HEK293 (cell line): ENCODE results near the gene FRMD4A.

Source experiments
- CTCF ChIA-PET: fragments of 350-600 bp; formaldehyde crosslinking; extraction: SDS; loops from one replicate; lab custom pipeline; 2021; ENCODE audit warnings: antibody characterized with exemption; lab: Yijun Ruan, JAX
- POLR2A ChIA-PET: fragments of 300-600 bp; formaldehyde crosslinking; extraction: SDS; loops from one replicate; lab custom pipeline; 2020; ENCODE audit warnings: antibody characterized with exemption, inconsistent platforms; lab: Yijun Ruan, JAX
- H3K27ac ChIP-seq: fragments of 200-500 bp; sonication (Bioruptor generic); 2 replicates; pipeline ENCODE4 v1.5.1; 2014; ENCODE audit warnings: low read depth, low read length, control low read depth, inconsistent platforms; ENCODE audit errors: extremely low read depth
- H3K36me3 ChIP-seq, 2 experiments: fragments of 200-500 bp in 1 of 2; sonication (Bioruptor generic) in 1 of 2; 1 replicate in 1 of 2; 2 replicates in 1 of 2; pipeline ENCODE4 v1.5.1; 2014 to 2017; ENCODE audit warnings: inconsistent platforms in 2 of 2, low read length in 2 of 2; ENCODE audit not compliant: control insufficient read depth in 2 of 2, insufficient read depth in 1 of 2
- H3K4me1 ChIP-seq: fragments of 200-500 bp; sonication (Bioruptor generic); 2 replicates; pipeline ENCODE4 v1.5.1; 2014; ENCODE audit warnings: mild to moderate bottlenecking, low read length, inconsistent platforms; ENCODE audit not compliant: control insufficient read depth, insufficient read depth
- H3K4me3 ChIP-seq: 2 replicates; pipeline ENCODE4 v1.5.1; 2011; ENCODE audit warnings: low read depth, mild to moderate bottlenecking, control low read depth, low read length, moderate library complexity
- H3K9me3 ChIP-seq: fragments of 200-500 bp; sonication (Bioruptor generic); 2 replicates; pipeline ENCODE4 v1.5.1; 2014; ENCODE audit warnings: low read depth, low read length, inconsistent platforms; ENCODE audit not compliant: control insufficient read depth, insufficient read depth
- GLIS2 ChIP-seq: fragments of 450-650 bp; formaldehyde crosslinking; IDR thresholded peaks from 2 replicates; pipeline ENCODE4 v1.5.1; 2016; ENCODE audit warnings: missing biosample characterization, missing genetic modification characterization
- MEIS1 ChIP-seq: sonication (generic); formaldehyde crosslinking; IDR thresholded peaks from 2 replicates; pipeline ENCODE4 v1.8.1; 2022; ENCODE audit warnings: missing genetic modification reagents, mild to moderate bottlenecking, borderline replicate concordance
- MZF1 ChIP-seq: fragments of 450-650 bp; formaldehyde crosslinking; IDR thresholded peaks from 2 replicates; pipeline ENCODE4 v1.5.1; 2017; ENCODE audit warnings: missing biosample characterization, missing genetic modification characterization, borderline replicate concordance
- SCRT1 ChIP-seq: fragments of 450-650 bp; formaldehyde crosslinking; IDR thresholded peaks from 2 replicates; pipeline ENCODE4 v1.5.1; 2016; ENCODE audit warnings: missing biosample characterization, missing genetic modification characterization, borderline replicate concordance
- WT1 ChIP-seq: fragments of 450-650 bp; formaldehyde crosslinking; IDR thresholded peaks from 2 replicates; pipeline ENCODE4 v1.5.1; 2016; ENCODE audit warnings: missing biosample characterization, missing genetic modification characterization
- ZBTB8A ChIP-seq: fragments of 450-650 bp; formaldehyde crosslinking; IDR thresholded peaks from 2 replicates; pipeline ENCODE4 v1.5.1; 2016; ENCODE audit warnings: missing biosample characterization, missing genetic modification characterization
- ZFP69B ChIP-seq: fragments of 450-650 bp; formaldehyde crosslinking; IDR thresholded peaks from 2 replicates; pipeline ENCODE4 v1.5.1; 2016; ENCODE audit warnings: missing biosample characterization, missing genetic modification characterization
- ZNF10 ChIP-seq: fragments of 450-650 bp; formaldehyde crosslinking; IDR thresholded peaks from 2 replicates; pipeline ENCODE4 v1.5.1; 2017; ENCODE audit warnings: missing biosample characterization, missing genetic modification characterization
- ZNF155 ChIP-seq: fragments of 450-650 bp; formaldehyde crosslinking; IDR thresholded peaks from 2 replicates; pipeline ENCODE4 v1.5.1; 2016; ENCODE audit warnings: missing biosample characterization, missing genetic modification characterization
- ZNF2 ChIP-seq: fragments of 450-650 bp; formaldehyde crosslinking; IDR thresholded peaks from 2 replicates; pipeline ENCODE4 v1.5.1; 2016; ENCODE audit warnings: missing biosample characterization, missing genetic modification characterization
- ZNF223 ChIP-seq: fragments of 450-650 bp; formaldehyde crosslinking; IDR thresholded peaks from 2 replicates; pipeline ENCODE4 v1.5.1; 2016; ENCODE audit warnings: missing biosample characterization, missing genetic modification characterization
- ZNF280D ChIP-seq: fragments of 450-650 bp; formaldehyde crosslinking; IDR thresholded peaks from 2 replicates; pipeline ENCODE4 v1.5.1; 2016; ENCODE audit warnings: missing biosample characterization, missing genetic modification characterization
- ZNF394 ChIP-seq: fragments of 450-650 bp; formaldehyde crosslinking; IDR thresholded peaks from 2 replicates; pipeline ENCODE4 v1.5.1; 2016; ENCODE audit warnings: missing biosample characterization, missing genetic modification characterization, mild to moderate bottlenecking, moderate library complexity, borderline replicate concordance
- ZNF488 ChIP-seq: fragments of 450-650 bp; formaldehyde crosslinking; IDR thresholded peaks from 2 replicates; pipeline ENCODE4 v1.5.1; 2016; ENCODE audit warnings: missing biosample characterization, missing genetic modification characterization
- ZNF510 ChIP-seq: fragments of 450-650 bp; formaldehyde crosslinking; IDR thresholded peaks from 2 replicates; pipeline ENCODE4 v1.5.1; 2018; ENCODE audit warnings: mild to moderate bottlenecking, missing genetic modification characterization, missing biosample characterization; ENCODE audit not compliant: insufficient replicate concordance
- ZNF623 ChIP-seq: fragments of 450-650 bp; formaldehyde crosslinking; IDR thresholded peaks from 2 replicates; pipeline ENCODE4 v1.5.1; 2016; ENCODE audit warnings: missing biosample characterization, missing genetic modification characterization
- ZNF626 ChIP-seq: fragments of 450-650 bp; sonication (Bioruptor Pico); formaldehyde crosslinking; IDR thresholded peaks from 2 replicates; pipeline ENCODE4 v1.5.1; 2018; ENCODE audit warnings: missing biosample characterization, missing genetic modification characterization, inconsistent platforms
- ZNF629 ChIP-seq: fragments of 450-650 bp; formaldehyde crosslinking; IDR thresholded peaks from 2 replicates; pipeline ENCODE4 v1.5.1; 2017; ENCODE audit warnings: missing biosample characterization, missing genetic modification characterization
- ZNF677 ChIP-seq: fragments of 450-650 bp; IDR thresholded peaks from 2 replicates; pipeline ENCODE4 v1.5.0; 2018; ENCODE audit warnings: missing biosample characterization, mild to moderate bottlenecking, missing genetic modification characterization, moderate library complexity
- ZNF707 ChIP-seq: fragments of 450-650 bp; formaldehyde crosslinking; IDR thresholded peaks from 2 replicates; pipeline ENCODE4 v1.5.1; 2016; ENCODE audit warnings: missing biosample characterization, missing genetic modification characterization
- ZSCAN30 ChIP-seq: fragments of 450-650 bp; IDR thresholded peaks from 2 replicates; pipeline ENCODE4 v1.5.1; 2018; ENCODE audit warnings: missing biosample characterization, mild to moderate bottlenecking, missing genetic modification characterization, moderate library complexity
- ZSCAN5A ChIP-seq: fragments of 450-650 bp; formaldehyde crosslinking; IDR thresholded peaks from 2 replicates; pipeline ENCODE4 v1.5.1; 2016; ENCODE audit warnings: missing biosample characterization, missing genetic modification characterization
- TF ChIP-seq, protein P1 (sequence below): fragments of 450-650 bp; formaldehyde crosslinking; IDR thresholded peaks from 2 replicates; pipeline ENCODE4 v1.5.1; 2017; ENCODE audit warnings: missing biosample characterization, missing genetic modification characterization

FRMD4A gene

DNA sequence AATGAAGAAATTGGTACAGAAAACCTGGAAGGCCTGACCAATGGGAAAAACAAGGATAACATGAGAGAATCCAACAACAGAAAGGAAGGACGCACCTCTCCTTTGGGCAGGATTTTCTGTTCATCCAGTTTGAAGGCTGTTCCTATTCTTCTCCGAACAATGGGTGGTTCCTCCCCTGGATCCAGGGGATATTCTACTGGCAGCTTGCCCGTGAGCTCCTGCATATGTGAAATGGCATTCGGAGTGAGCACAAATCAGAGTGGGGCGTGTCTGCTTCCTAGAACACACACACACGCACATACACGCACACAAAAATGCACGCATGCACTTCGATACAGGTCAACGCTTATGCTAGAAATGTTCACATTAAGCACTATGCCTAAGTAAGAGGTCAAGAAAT lies 660.4 kb downstream of the FRMD4A start:
- peaks cover 0 to 48% of the 10 kb centered on the region in 2 experiments; a peak in 2 of 3 replicates for H3K36me3 ChIP-seq
- ChIA-PET CTCF (interaction anchor here (1.6 kb wide), 1 partner anchor 11 kb away, joined by 6 read pairs; no protein-coding TSS in a partner anchor), POLR2A (no interaction called here)
- no peaks in the 10 kb centered on the region for H3K9me3 ChIP-seq
- no peak for TF ChIP-seq ZNF10 (tag by site-specific recombination)
- no peak for TF ChIP-seq ZNF2 (tag by site-specific recombination)
- TF ChIP-seq, protein P1, sequence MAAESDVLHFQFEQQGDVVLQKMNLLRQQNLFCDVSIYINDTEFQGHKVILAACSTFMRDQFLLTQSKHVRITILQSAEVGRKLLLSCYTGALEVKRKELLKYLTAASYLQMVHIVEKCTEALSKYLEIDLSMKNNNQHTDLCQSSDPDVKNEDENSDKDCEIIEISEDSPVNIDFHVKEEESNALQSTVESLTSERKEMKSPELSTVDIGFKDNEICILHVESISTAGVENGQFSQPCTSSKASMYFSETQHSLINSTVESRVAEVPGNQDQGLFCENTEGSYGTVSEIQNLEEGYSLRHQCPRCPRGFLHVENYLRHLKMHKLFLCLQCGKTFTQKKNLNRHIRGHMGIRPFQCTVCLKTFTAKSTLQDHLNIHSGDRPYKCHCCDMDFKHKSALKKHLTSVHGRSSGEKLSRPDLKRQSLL (tag by site-specific recombination) = no peak
- no peak for TF ChIP-seq ZNF394 (tag by site-specific recombination)
- no peak for TF ChIP-seq SCRT1 (tag by site-specific recombination)
- TF ChIP-seq ZSCAN30 (tag by site-specific recombination) = no peak
- TF ChIP-seq ZNF488 (tag by site-specific recombination) = no peak
- no peak for TF ChIP-seq WT1
- no peak for TF ChIP-seq ZNF510 (tag by site-specific recombination)
- TF ChIP-seq ZNF280D (tag by site-specific recombination) = no peak
- TF ChIP-seq ZFP69B (tag by site-specific recombination) = no peak
- H3K4me1 ChIP-seq = peaks cover 11% of the 10 kb centered on the region
- no peak overlapping the region for H3K27ac ChIP-seq
- H3K4me3 ChIP-seq = no peak overlapping the region

GRCh38 chr10:13669901-13670300 lies 660.8 kb downstream of the FRMD4A start:
- ChIA-PET POLR2A (no interaction called here), CTCF (interaction anchor here (0.7 to 1.6 kb wide), 2 partner anchors 10 to 62 kb away, joined by 3 to 6 read pairs; no protein-coding TSS in a partner anchor)
- peaks cover 0 to 51% of the 10 kb centered on the region in 2 experiments; a peak in 2 of 3 replicates for H3K36me3 ChIP-seq
- H3K9me3 ChIP-seq = no peaks in the 10 kb centered on the region
- H3K4me3 ChIP-seq = no peak overlapping the region
- TF ChIP-seq ZSCAN5A (tag by site-specific recombination) (no peak), ZNF677 (tag by site-specific recombination) (no peak), ZNF394 (tag by site-specific recombination) (no peak), ZNF626 (tag by site-specific recombination) (no peak), ZNF629 (tag by site-specific recombination) (no peak), ZNF223 (no peak), ZNF623 (tag by site-specific recombination) (no peak), GLIS2 (no peak), ZBTB8A (tag by site-specific recombination) (no peak), MZF1 (tag by site-specific recombination) (no peak), MEIS1 (CRISPR knock-in tag) (no peak), ZNF707 (tag by site-specific recombination) (no peak), ZNF155 (tag by site-specific recombination) (no peak)
- no peak overlapping the region for H3K27ac ChIP-seq
- peaks cover 11% of the 10 kb centered on the region for H3K4me1 ChIP-seq
